Measurements from ENCODE around the gene EOMES. TPM values are rescaled to one million over a fixed set of nuclear protein-coding genes. Genes with fewer than 3 reads are reported as not detected.
A peak's percentile ranks its signal among the peaks of the same experiment; 100 is the strongest.
"Not testable (repeated sequence)": the region's sequence is repeated elsewhere in the genome, so short reads cannot be mapped to it uniquely, and the experiment has no call there.

Gene EOMES
- not detected in 2 replicates for total RNA-seq (2014; rRNA removed; shearing (Covaris generic))

GRCh38 chr3:27721717-27722564, at the start of gene EOMES:
TSS of gene EOMES (minus strand) at chr3:27722323. CDS start at chr3:27722294, 29 bp downstream.
- no peak within 1 kb of the TSS for H3K27ac ChIP-seq
- no peaks in the 10 kb centered on the region for H3K36me3 ChIP-seq
- peaks cover 23% of the 10 kb centered on the region for H3K27me3 ChIP-seq (replicated peaks)
- DNase-seq (ENCODE audit: low read depth in 1 of 2, low spot score in 2 of 2) = peak in 1 of 2 experiments; percentile 61
- H3K4me3 ChIP-seq = peak within 1 kb of the TSS; percentile 41
- H3K4me1 ChIP-seq (replicated peaks) = peaks cover 13% of the 10 kb centered on the region
- H3K9me3 ChIP-seq (replicated peaks) = no peaks in the 10 kb centered on the region

- H3K27ac ChIP-seq; H3K36me3 ChIP-seq; DNase-seq (ENCODE audit: low read depth in 1 of 2, low spot score in 2 of 2); H3K9me3 ChIP-seq (replicated peaks); H3K27me3 ChIP-seq (replicated peaks); H3K4me3 ChIP-seq; H3K4me1 ChIP-seq (replicated peaks): not testable (repeated sequence)
Observed at GRCh38 chr3:27770384-27770783, 48.3 kb upstream of the EOMES start.

GRCh38 chr3:27767000-27767399, 44.9 kb upstream of the EOMES start:
- Histone ChIP-seq H3K27me3 (replicated peaks) (no peaks in the 10 kb centered on the region), H3K4me1 (replicated peaks) (no peaks in the 10 kb centered on the region), H3K4me3 (no peak overlapping the region), H3K36me3 (no peaks in the 10 kb centered on the region), H3K9me3 (replicated peaks) (no peaks in the 10 kb centered on the region), H3K27ac (no peak overlapping the region)
- DNase-seq (ENCODE audit: low read depth in 1 of 2, low spot score in 2 of 2) = no peak

GRCh38 chr3:27758083-27758482, 36.0 kb upstream of the EOMES start:
- Histone ChIP-seq H3K27ac (no peak overlapping the region), H3K4me1 (replicated peaks) (0 out of 2 replicates have a peak, but pooled peaks cover 7% of the 10 kb centered on the region), H3K9me3 (replicated peaks) (no peaks in the 10 kb centered on the region), H3K36me3 (no peaks in the 10 kb centered on the region), H3K4me3 (no peak overlapping the region), H3K27me3 (replicated peaks) (no peaks in the 10 kb centered on the region)
- DNase-seq (ENCODE audit: low read depth in 1 of 2, low spot score in 2 of 2) = peak in 1 of 2 experiments; percentile 2

- no peak for DNase-seq (ENCODE audit: low read depth in 1 of 2, low spot score in 2 of 2)
- 0 out of 2 replicates have a peak, but pooled peaks cover 7% of the 10 kb centered on the region for H3K4me1 ChIP-seq (replicated peaks)
- H3K27me3 ChIP-seq (replicated peaks) = no peaks in the 10 kb centered on the region
- H3K4me3 ChIP-seq = no peak overlapping the region
- no peaks in the 10 kb centered on the region for H3K36me3 ChIP-seq
- no peak overlapping the region for H3K27ac ChIP-seq
- no peaks in the 10 kb centered on the region for H3K9me3 ChIP-seq (replicated peaks)
Observed at GRCh38 chr3:27756877-27757276, 34.8 kb upstream of the EOMES start.

- H3K27me3 ChIP-seq (replicated peaks) = no peaks in the 10 kb centered on the region
- no peaks in the 10 kb centered on the region for H3K9me3 ChIP-seq (replicated peaks)
- no peak for DNase-seq (ENCODE audit: low read depth in 1 of 2, low spot score in 2 of 2)
- H3K27ac ChIP-seq = no peak overlapping the region
- H3K36me3 ChIP-seq = no peaks in the 10 kb centered on the region
- 0 out of 2 replicates have a peak, but pooled peaks cover under 1% of the 10 kb centered on the region for H3K4me1 ChIP-seq (replicated peaks)
- H3K4me3 ChIP-seq = no peak overlapping the region
Observed at GRCh38 chr3:27752926-27753325, 30.8 kb upstream of the EOMES start.

- Histone ChIP-seq H3K36me3 (no peaks in the 10 kb centered on the region), H3K27me3 (replicated peaks) (no peaks in the 10 kb centered on the region), H3K27ac (no peak overlapping the region), H3K4me1 (replicated peaks) (no peaks in the 10 kb centered on the region), H3K9me3 (replicated peaks) (no peaks in the 10 kb centered on the region), H3K4me3 (no peak overlapping the region)
- no peak for DNase-seq (ENCODE audit: low read depth in 1 of 2, low spot score in 2 of 2)
Observed at GRCh38 chr3:27749643-27750042, 27.5 kb upstream of the EOMES start.

- Histone ChIP-seq H3K4me1 (replicated peaks) (no peaks in the 10 kb centered on the region), H3K4me3 (no peak overlapping the region), H3K9me3 (replicated peaks) (no peaks in the 10 kb centered on the region), H3K27ac (no peak overlapping the region), H3K36me3 (no peaks in the 10 kb centered on the region), H3K27me3 (replicated peaks) (no peaks in the 10 kb centered on the region)
- DNase-seq (ENCODE audit: low read depth in 1 of 2, low spot score in 2 of 2) = no peak
Observed at GRCh38 chr3:27746838-27747237, 24.7 kb upstream of the EOMES start.

- no peak for DNase-seq (ENCODE audit: low read depth in 1 of 2, low spot score in 2 of 2)
- Histone ChIP-seq H3K4me1 (replicated peaks) (no peaks in the 10 kb centered on the region), H3K36me3 (no peaks in the 10 kb centered on the region), H3K27me3 (replicated peaks) (no peaks in the 10 kb centered on the region), H3K27ac (no peak overlapping the region), H3K9me3 (replicated peaks) (no peaks in the 10 kb centered on the region), H3K4me3 (no peak overlapping the region)
Observed at GRCh38 chr3:27740854-27741253, 18.7 kb upstream of the EOMES start.

GRCh38 chr3:27737091-27737490, 15.0 kb upstream of the EOMES start:
- DNase-seq (ENCODE audit: low read depth in 1 of 2, low spot score in 2 of 2) = no peak
- Histone ChIP-seq H3K27ac (no peak overlapping the region), H3K4me1 (replicated peaks) (no peaks in the 10 kb centered on the region), H3K36me3 (no peaks in the 10 kb centered on the region), H3K9me3 (replicated peaks) (no peaks in the 10 kb centered on the region), H3K4me3 (no peak overlapping the region), H3K27me3 (replicated peaks) (peaks cover 2% of the 10 kb centered on the region; the same call in 1 of the 2 replicates)

GRCh38 chr3:27730774-27731659, 8.9 kb upstream of the EOMES start:
- Histone ChIP-seq H3K9me3 (replicated peaks) (no peaks in the 10 kb centered on the region), H3K27ac (no peak overlapping the region), H3K4me1 (replicated peaks) (no peaks in the 10 kb centered on the region), H3K4me3 (no peak overlapping the region), H3K27me3 (replicated peaks) (peaks cover 20% of the 10 kb centered on the region), H3K36me3 (no peaks in the 10 kb centered on the region)
- no peak for DNase-seq (ENCODE audit: low read depth in 1 of 2, low spot score in 2 of 2)

GRCh38 chr3:27729748-27730611, 7.9 kb upstream of the EOMES start:
- H3K4me3 ChIP-seq = no peak overlapping the region

GRCh38 chr3:27729325-27729724, 7.2 kb upstream of the EOMES start:
- H3K9me3 ChIP-seq (replicated peaks) = no peaks in the 10 kb centered on the region
- no peaks in the 10 kb centered on the region for H3K36me3 ChIP-seq
- peaks cover 24% of the 10 kb centered on the region for H3K27me3 ChIP-seq (replicated peaks)
- no peak for DNase-seq (ENCODE audit: low read depth in 1 of 2, low spot score in 2 of 2)
- no peak overlapping the region for H3K4me3 ChIP-seq
- H3K27ac ChIP-seq = no peak overlapping the region
- H3K4me1 ChIP-seq (replicated peaks) = no peaks in the 10 kb centered on the region

More at GRCh38 chr3:27729748-27730611, 7.9 kb upstream of the EOMES start:
- Histone ChIP-seq H3K27me3 (replicated peaks) (peaks cover 24% of the 10 kb centered on the region), H3K27ac (no peak overlapping the region), H3K4me1 (replicated peaks) (no peaks in the 10 kb centered on the region), H3K36me3 (no peaks in the 10 kb centered on the region), H3K9me3 (replicated peaks) (no peaks in the 10 kb centered on the region)
- no peak for DNase-seq (ENCODE audit: low read depth in 1 of 2, low spot score in 2 of 2)

All from SJSA1 (cell line).